ENCODE measurements around the gene CYP27C1. TPM values are rescaled to one million over a fixed set of nuclear protein-coding genes. Genes with fewer than 3 reads are reported as not detected.

CYP27C1 gene
- polyA plus RNA-seq, 1 donor from 2014 or later: 0.84 TPM

GRCh38 chr2:127217470-127218325 is 2.4 kb downstream of the CYP27C1 start:
- Histone ChIP-seq H4K20me1 (ENCODE audit: insufficient read depth) (no peaks in the 10 kb centered on the region), H3K9me2 (ENCODE audit: insufficient read depth, low read length) (no peaks in the 10 kb centered on the region), H3F3A (ENCODE audit: insufficient read depth, low read length, poor library complexity, severe bottlenecking) (peaks cover 2% of the 10 kb centered on the region), H3K9me3 (ENCODE audit: low read length) (no peaks in the 10 kb centered on the region), H3K79me2 (replicated peaks; ENCODE audit: insufficient read depth, low read length) (peaks cover 9% of the 10 kb centered on the region), H3K4me3 (ENCODE audit: low read length) (no peak overlapping the region), H3K9ac (ENCODE audit: low read length) (no peak overlapping the region), H3K27ac (ENCODE audit: low read length) (no peak overlapping the region), H2AFZ (ENCODE audit: low read depth, low read length) (no peak overlapping the region), H3K27me3 (ENCODE audit: insufficient read depth, low read depth, low read length) (peaks cover 23% of the 10 kb centered on the region), H3K36me3 (ENCODE audit: insufficient read depth, low read length) (no peaks in the 10 kb centered on the region), H3K4me2 (ENCODE audit: low read length) (no peak overlapping the region)
- no peak for TF ChIP-seq REST (IDR thresholded peaks at IDR 0.05; ENCODE audit: borderline replicate concordance)
- no peak for TF ChIP-seq MXI1 (conservative IDR thresholded peaks at IDR 0.05; ENCODE audit: poor library complexity, severe bottlenecking)
- no peak for TF ChIP-seq CTCF (IDR thresholded peaks at IDR 0.05; ENCODE audit: poor library complexity, severe bottlenecking)
- no peak for TF ChIP-seq SMC3 (conservative IDR thresholded peaks at IDR 0.05; ENCODE audit: poor library complexity)
- no peak for TF ChIP-seq POLR2AphosphoS5 (IDR thresholded peaks at IDR 0.05)

GRCh38 chr2:127216593-127216992 is 3.5 kb downstream of the CYP27C1 start:
- H4K20me1 ChIP-seq (ENCODE audit: insufficient read depth): no peaks in the 10 kb centered on the region
- no peak for TF ChIP-seq REST (IDR thresholded peaks at IDR 0.05; ENCODE audit: borderline replicate concordance)
- no peak for TF ChIP-seq TAF1 (IDR thresholded peaks at IDR 0.05; ENCODE audit: low read depth)
- TF ChIP-seq MXI1 (conservative IDR thresholded peaks at IDR 0.05; ENCODE audit: poor library complexity, severe bottlenecking): no peak
- no peak for TF ChIP-seq EP300 (conservative IDR thresholded peaks at IDR 0.05; ENCODE audit: poor library complexity, severe bottlenecking)
- no peak for TF ChIP-seq POLR2AphosphoS5 (IDR thresholded peaks at IDR 0.05)
- TF ChIP-seq EZH2 (IDR thresholded peaks at IDR 0.05; ENCODE audit: borderline replicate concordance, insufficient read depth, low read length, poor library complexity, severe bottlenecking): no peak
- no peak for TF ChIP-seq SMC3 (conservative IDR thresholded peaks at IDR 0.05; ENCODE audit: poor library complexity)
- no peak for TF ChIP-seq RAD21 (conservative IDR thresholded peaks at IDR 0.05)
- TF ChIP-seq CTCF (IDR thresholded peaks at IDR 0.05; ENCODE audit: poor library complexity, severe bottlenecking): no peak
- no peak overlapping the region for H3K9ac ChIP-seq (ENCODE audit: low read length)
- peaks cover 2% of the 10 kb centered on the region for H3F3A ChIP-seq (ENCODE audit: insufficient read depth, low read length, poor library complexity, severe bottlenecking)
- no peaks in the 10 kb centered on the region for H3K9me3 ChIP-seq (ENCODE audit: low read length)
- no peak overlapping the region for H3K4me3 ChIP-seq (ENCODE audit: low read length)
- peaks cover 9% of the 10 kb centered on the region for H3K79me2 ChIP-seq (replicated peaks; ENCODE audit: insufficient read depth, low read length)
- no peaks in the 10 kb centered on the region for H3K36me3 ChIP-seq (ENCODE audit: insufficient read depth, low read length)
- no peak overlapping the region for H3K27ac ChIP-seq (ENCODE audit: low read length)
- H3K4me2 ChIP-seq (ENCODE audit: low read length): no peak overlapping the region
- no peaks in the 10 kb centered on the region for H3K9me2 ChIP-seq (ENCODE audit: insufficient read depth, low read length)
- H2AFZ ChIP-seq (ENCODE audit: low read depth, low read length): no peak overlapping the region
- peaks cover 23% of the 10 kb centered on the region for H3K27me3 ChIP-seq (ENCODE audit: insufficient read depth, low read depth, low read length)

All from neural cell (in vitro differentiated cells).